ENCODE measurements around the gene ICAM4. TPM values are rescaled to one million over a fixed set of nuclear protein-coding genes. Genes with fewer than 3 reads are reported as not detected.

The ICAM4 gene
- total RNA-seq, 1 experiment from 2014 or later = 0.52 TPM

DNA sequence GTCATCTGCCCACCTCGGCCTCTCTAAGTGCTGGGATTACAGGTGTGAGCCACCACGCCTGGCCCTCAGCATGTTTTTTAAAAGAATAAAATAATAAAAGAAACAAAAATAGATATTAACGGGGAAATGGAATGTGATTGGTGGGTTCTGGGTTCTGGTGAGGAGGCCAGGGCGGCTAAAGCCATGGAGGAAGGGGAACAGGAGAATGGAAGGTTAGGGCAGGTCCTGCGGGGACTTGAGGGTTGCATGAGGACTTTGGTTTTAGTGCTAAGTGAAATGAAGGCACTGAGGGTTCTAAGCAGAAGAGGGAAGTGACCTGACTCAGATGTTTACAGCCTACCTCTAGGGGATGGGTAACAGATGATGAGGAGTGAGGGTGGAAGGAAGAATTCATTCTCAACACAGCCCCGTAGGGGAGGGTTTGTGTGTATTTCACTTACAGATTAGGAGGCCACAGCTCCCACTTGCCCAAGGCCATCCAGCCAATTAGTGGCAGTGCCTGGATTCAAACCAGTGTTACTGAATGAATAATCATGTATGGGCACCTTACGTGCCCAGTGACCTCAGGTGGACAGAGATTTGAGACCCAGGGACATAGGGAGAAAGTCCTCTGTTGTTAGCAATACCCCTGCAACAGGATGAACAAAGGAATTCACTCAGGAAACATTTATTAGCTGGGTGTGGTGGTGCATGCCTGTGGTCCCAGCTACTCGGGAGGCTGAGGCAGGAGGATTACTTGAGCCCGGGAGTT is 41.4 kb upstream of the ICAM4 start:
- H3K36me3 ChIP-seq (ENCODE audit: low read depth) = no peaks in the 10 kb centered on the region
- intact Hi-C loops (cut with micrococcal nuclease; ENCODE audit: unreplicated experiment) = no loop called here

DNA sequence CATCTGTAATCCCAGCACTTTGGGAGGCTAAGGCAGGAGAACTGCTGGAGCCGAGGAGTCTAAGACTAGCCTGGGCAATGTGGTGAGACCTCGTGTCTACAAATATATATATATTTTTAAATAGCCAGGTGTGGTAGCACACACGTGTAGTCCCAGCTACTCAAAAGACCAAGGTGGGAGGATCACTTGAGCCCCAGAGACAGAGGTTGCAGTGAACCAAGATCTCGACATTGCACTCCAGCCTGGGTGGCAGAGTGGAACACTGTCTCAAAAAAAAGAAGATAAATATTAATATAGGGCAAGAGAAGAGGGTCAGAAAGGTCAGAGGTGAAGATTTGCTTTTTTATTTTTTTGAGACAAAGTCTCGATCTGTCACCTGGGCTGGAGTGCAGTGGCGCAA is 40.2 kb upstream of the ICAM4 start:
- ChIA-PET CTCF (interaction anchor here (0.6 kb wide), 1 partner anchor 71 kb away, joined by 5 read pairs; no protein-coding TSS in a partner anchor), POLR2A (ENCODE audit: unreplicated experiment) (no interaction called here)
- H3K4me3 ChIP-seq = no peak overlapping the region
- no peaks in the 10 kb centered on the region for H3K36me3 ChIP-seq (ENCODE audit: low read depth)
- no peak overlapping the region for H3K4me2 ChIP-seq
- no peaks in the 10 kb centered on the region for H3K79me2 ChIP-seq (ENCODE audit: low read depth)
- TF ChIP-seq, protein P1, sequence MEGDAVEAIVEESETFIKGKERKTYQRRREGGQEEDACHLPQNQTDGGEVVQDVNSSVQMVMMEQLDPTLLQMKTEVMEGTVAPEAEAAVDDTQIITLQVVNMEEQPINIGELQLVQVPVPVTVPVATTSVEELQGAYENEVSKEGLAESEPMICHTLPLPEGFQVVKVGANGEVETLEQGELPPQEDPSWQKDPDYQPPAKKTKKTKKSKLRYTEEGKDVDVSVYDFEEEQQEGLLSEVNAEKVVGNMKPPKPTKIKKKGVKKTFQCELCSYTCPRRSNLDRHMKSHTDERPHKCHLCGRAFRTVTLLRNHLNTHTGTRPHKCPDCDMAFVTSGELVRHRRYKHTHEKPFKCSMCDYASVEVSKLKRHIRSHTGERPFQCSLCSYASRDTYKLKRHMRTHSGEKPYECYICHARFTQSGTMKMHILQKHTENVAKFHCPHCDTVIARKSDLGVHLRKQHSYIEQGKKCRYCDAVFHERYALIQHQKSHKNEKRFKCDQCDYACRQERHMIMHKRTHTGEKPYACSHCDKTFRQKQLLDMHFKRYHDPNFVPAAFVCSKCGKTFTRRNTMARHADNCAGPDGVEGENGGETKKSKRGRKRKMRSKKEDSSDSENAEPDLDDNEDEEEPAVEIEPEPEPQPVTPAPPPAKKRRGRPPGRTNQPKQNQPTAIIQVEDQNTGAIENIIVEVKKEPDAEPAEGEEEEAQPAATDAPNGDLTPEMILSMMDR (conservative IDR thresholded peaks at IDR 0.05) = no peak
- TF ChIP-seq EZH2 (IDR thresholded peaks at IDR 0.05; ENCODE audit: low read depth) = no peak
- DNase-seq = no peak
- no peak overlapping the region for H3K27ac ChIP-seq
- no peaks in the 10 kb centered on the region for H4K20me1 ChIP-seq (ENCODE audit: insufficient read depth)
- H3K27me3 ChIP-seq (ENCODE audit: insufficient read depth, low read depth) = no peaks in the 10 kb centered on the region
- H3K9me2 ChIP-seq (ENCODE audit: insufficient read depth) = no peaks in the 10 kb centered on the region
- peaks cover 22% of the 10 kb centered on the region for H3F3A ChIP-seq (ENCODE audit: insufficient read depth, low read depth)
- no peaks in the 10 kb centered on the region for H3K9me3 ChIP-seq (ENCODE audit: insufficient read depth, low read depth)
- intact Hi-C loops (cut with micrococcal nuclease; ENCODE audit: unreplicated experiment) = no loop called here
- no peak overlapping the region for H2AFZ ChIP-seq
- BruUV-seq (replicated peaks) = no TSS peak
- H3K4me1 ChIP-seq (replicated peaks; ENCODE audit: insufficient read depth) = peaks cover 15% of the 10 kb centered on the region; the same call in 1 of the 2 replicates

More for the DNA sequence above, 41.4 kb upstream of the ICAM4 start:
- peak in 1 of 2 experiments; percentile 50 for DNase-seq
- H3K27me3 ChIP-seq (ENCODE audit: insufficient read depth, low read depth) = no peaks in the 10 kb centered on the region
- CTCF ChIA-PET = no interaction called here
- H3K9me3 ChIP-seq (ENCODE audit: insufficient read depth, low read depth) = no peaks in the 10 kb centered on the region
- no peak overlapping the region for H3K4me3 ChIP-seq
- H3K4me1 ChIP-seq (replicated peaks; ENCODE audit: insufficient read depth) = peaks cover 15% of the 10 kb centered on the region; the same call in 1 of the 2 replicates
- BruUV-seq (replicated peaks) = no TSS peak
- POLR2A ChIA-PET (ENCODE audit: unreplicated experiment) = no interaction called here
- H3K79me2 ChIP-seq (ENCODE audit: low read depth) = no peaks in the 10 kb centered on the region
- TF ChIP-seq EZH2 (IDR thresholded peaks at IDR 0.05; ENCODE audit: low read depth) = no peak
- TF ChIP-seq, protein P1 (conservative IDR thresholded peaks at IDR 0.05) = no peak
- no peaks in the 10 kb centered on the region for H4K20me1 ChIP-seq (ENCODE audit: insufficient read depth)
- peaks cover 14% of the 10 kb centered on the region; the same call in 1 of the 2 replicates for H3F3A ChIP-seq (ENCODE audit: insufficient read depth, low read depth)
- H3K27ac ChIP-seq = no peak overlapping the region
- H3K9me2 ChIP-seq (ENCODE audit: insufficient read depth) = no peaks in the 10 kb centered on the region
- H3K4me2 ChIP-seq = no peak overlapping the region
- no peak overlapping the region for H2AFZ ChIP-seq

DNA sequence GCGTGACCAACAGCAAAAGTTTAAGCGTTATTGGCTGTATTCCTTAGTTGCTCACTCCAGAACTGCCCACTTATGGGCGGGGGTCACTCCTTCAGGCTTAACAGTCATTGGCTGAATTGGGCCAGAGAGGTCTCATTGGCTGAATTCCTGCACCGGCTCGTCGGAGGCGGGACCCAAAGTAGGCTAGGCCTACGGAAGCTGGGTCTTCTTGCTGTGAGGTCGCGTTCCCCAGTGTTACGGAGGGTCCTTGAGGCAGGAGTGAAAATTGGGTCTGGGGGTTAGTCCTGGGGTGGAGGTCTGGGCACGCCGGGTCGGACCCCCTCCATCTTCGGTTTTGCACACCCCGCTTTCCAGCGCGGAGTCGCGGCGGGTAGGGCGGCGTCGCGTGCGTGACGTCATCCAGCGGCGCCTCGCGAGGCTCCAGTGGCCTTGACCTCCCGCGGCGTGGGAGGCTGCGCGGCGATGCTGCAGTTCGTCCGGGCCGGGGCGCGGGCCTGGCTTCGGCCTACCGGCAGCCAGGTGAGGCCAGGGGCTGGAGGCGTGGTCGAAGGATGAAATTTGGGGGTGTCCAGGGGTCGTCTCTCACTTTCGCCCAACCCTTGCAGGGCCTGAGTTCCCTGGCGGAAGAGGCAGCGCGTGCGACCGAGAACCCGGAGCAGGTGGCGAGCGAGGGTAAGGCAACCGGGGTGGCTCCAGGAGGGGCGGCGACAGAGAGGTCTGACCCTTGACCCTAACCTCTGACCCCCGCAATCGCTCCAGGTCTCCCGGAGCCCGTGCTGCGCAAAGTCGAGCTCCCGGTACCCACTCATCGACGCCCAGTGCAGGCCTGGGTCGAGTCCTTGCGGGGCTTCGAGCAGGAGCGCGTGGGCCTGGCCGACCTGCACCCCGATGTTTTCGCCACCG is 34.7 kb upstream of the ICAM4 start, which contains the start of gene MRPL4:
MRPL4 (plus strand) TSS at position 423 of the 903 bp plus-strand sequence; CDS start at position 463, 40 bp downstream.
- H3K27me3 ChIP-seq (ENCODE audit: insufficient read depth, low read depth) = no peaks in the 10 kb centered on the region
- ChIA-PET POLR2A (ENCODE audit: unreplicated experiment) (interaction anchor here (0.6 to 0.7 kb wide), 6 partner anchors 19 to 404 kb away, joined by 3 to 6 read pairs (median 4); partner anchors contain the start of genes DNMT1, ICAM1 and ICAM5), CTCF (interaction anchor here (0.5 kb wide), 2 partner anchors 148 to 347 kb away, joined by 3 to 12 read pairs; no protein-coding TSS in a partner anchor)
- DNase-seq = peak; percentile 94 to 99
- intact Hi-C loops (cut with micrococcal nuclease; ENCODE audit: unreplicated experiment) = loop anchor here (5.0 kb wide), 3 partner anchors 60 to 155 kb away; partner anchors contain the start of genes DNMT1 and EIF3G
- H3K79me2 ChIP-seq (ENCODE audit: low read depth) = peaks cover 24% of the 10 kb centered on the region
- peak within 1 kb of the TSS; percentile 92 for H2AFZ ChIP-seq
- H3F3A ChIP-seq (ENCODE audit: insufficient read depth, low read depth) = peaks cover 31% of the 10 kb centered on the region
- no peaks in the 10 kb centered on the region for H3K9me2 ChIP-seq (ENCODE audit: insufficient read depth)
- TF ChIP-seq, protein P1 (conservative IDR thresholded peaks at IDR 0.05) = no peak
- TF ChIP-seq EZH2 (IDR thresholded peaks at IDR 0.05; ENCODE audit: low read depth) = no peak
- no peaks in the 10 kb centered on the region for H3K9me3 ChIP-seq (ENCODE audit: insufficient read depth, low read depth)
- peak within 1 kb of the TSS; percentile 93 for H3K4me2 ChIP-seq
- peaks cover 4% of the 10 kb centered on the region; the same call in 1 of the 2 replicates for H3K4me1 ChIP-seq (replicated peaks; ENCODE audit: insufficient read depth)
- H4K20me1 ChIP-seq (ENCODE audit: insufficient read depth) = peaks cover 3% of the 10 kb centered on the region; the same call in 1 of the 2 replicates
- peaks cover 13% of the 10 kb centered on the region; the same call in 1 of the 2 replicates for H3K36me3 ChIP-seq (ENCODE audit: low read depth)
- BruUV-seq (replicated peaks) = no TSS peak
- peak within 1 kb of the TSS; percentile 94 for H3K4me3 ChIP-seq
- peak within 1 kb of the TSS; percentile 43 for H3K27ac ChIP-seq
